HG03439 (cell line): Measurements from ENCODE around the gene TH.
"Not testable (repeated sequence)": the region's sequence is repeated elsewhere in the genome, so short reads cannot be mapped to it uniquely, and the experiment has no call there.

ENCODE experiments used
- ATAC-seq: cut with Tn5 transposase; IDR thresholded peaks from one replicate; pipeline ENCODE4 v1.9.1; 2021; ENCODE audit warnings: mild to moderate bottlenecking, moderate library complexity; ENCODE audit not compliant: unreplicated experiment

TH gene

GRCh38 chr11:2132246-2132645 lies 39.4 kb downstream of the TH start:
- no peak for ATAC-seq

- no peak for ATAC-seq
Measured at GRCh38 chr11:2131371-2132236, 40.0 kb downstream of the TH start.

DNA sequence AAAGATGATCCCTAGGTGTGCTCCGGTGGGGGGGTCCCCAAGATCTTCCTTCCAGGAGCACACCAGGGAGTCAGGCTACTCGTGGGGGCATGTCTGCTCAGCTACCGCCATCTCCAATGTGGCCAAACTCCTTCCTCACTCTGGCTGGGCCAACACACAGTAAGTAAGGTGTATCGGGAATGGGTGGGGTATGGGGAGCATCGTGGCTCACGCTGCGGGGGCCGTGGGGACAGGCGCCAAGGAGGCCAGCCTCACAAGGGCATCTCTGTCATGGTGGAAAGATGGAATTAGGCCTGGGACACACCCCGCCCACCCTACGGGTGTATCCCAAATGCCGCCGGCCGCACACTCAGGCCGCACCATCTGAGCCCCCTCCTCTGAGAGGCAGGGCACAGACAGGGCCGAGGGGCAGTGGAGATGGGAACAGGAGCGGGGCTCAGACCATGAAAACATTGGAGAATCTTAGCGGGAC lies 40.7 kb downstream of the TH start:
- ATAC-seq: no peak

DNA sequence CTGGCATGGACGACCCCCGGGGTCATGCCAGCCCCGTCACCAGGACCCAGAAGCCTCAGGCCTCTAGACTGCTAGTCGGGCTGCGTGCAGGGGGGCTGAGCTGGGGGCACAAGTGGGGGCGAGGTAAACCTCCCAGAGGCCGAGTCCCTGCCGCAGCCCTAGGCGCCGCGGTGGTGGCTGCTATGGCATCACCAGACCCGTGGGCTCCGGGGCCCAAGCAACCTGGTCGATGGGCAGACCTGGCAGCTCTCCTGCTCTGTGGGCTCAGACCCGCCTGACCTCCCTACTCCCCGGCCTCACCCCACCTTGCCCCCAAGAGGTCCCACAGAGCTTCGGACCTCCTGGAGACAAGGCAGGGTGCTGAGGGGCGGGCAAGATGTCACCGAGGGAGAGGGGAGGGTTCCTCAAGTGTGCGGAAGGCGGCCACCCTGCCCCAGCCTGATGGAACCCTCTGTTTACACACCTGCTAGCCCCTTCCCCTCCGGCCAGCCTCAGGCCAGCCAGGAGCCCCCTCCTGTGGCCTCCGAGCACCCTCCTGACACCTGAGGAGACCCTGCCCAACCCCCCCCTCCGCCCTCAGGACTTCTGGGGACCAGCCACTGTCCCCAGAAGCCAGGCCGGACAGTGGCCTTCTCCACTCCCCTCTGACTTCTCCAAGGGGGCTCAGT lies 41.8 kb downstream of the TH start:
- no peak for ATAC-seq

- ATAC-seq: no peak
Measured at GRCh38 chr11:2129308-2129698, 42.3 kb downstream of the TH start.

DNA sequence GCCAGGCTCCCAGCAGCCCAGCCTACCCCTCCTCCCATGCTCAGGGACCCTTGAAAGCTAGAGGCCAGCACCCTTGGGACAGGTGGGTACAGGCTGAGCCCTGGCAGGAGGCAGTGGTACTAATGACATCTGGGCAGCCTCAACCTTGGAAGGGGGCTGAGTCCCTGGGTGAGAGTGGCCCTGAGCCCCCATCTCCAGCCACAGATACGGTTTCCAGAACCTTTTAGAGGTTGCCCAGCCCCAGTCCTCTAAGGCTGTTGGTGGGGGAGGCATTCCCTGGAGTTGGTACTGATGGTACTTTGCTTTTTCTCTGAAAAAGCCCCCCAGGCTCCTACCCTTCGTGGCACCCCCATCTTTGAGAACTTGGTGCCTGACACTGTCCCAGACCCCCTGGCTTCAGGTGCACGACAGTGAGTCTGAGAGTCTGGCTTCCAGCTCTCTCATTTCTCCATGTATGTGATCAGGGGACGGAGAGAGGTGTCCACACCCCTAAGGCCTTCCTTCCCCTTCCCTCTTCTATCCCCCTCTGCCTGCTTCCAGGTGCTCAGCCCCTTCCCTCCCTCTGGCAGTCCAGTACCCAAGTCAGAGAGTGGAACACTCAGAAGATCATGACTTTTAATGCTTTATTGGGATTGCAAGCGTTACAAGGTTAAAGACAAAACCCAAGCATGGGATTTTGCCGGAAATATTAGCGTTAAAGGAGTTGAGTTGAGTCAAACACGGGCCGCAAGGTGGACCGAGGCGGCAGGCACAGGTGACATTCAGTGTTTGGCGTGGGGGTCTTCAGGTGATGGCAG lies 42.9 kb downstream of the TH start:
- no peak for ATAC-seq

DNA sequence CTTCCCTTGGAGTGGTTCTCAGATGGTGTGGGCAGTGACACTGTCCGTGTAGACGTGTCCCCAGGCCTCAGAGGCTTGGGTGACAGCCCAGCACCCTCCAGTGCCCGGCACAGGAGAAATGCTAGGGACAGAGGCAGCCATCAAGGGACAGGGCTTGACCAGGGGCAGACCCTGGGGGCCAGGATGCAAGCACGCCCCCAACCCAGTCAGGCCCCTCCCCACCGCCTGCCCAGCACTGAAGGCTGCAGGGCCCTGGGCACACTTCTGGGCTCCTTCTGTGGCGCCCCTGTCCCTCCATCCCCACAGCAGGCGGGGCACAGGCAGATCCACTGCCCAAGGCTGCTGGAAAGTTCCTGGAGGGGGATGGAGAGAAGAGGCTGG lies 43.5 kb downstream of the TH start:
- no peak for ATAC-seq

DNA sequence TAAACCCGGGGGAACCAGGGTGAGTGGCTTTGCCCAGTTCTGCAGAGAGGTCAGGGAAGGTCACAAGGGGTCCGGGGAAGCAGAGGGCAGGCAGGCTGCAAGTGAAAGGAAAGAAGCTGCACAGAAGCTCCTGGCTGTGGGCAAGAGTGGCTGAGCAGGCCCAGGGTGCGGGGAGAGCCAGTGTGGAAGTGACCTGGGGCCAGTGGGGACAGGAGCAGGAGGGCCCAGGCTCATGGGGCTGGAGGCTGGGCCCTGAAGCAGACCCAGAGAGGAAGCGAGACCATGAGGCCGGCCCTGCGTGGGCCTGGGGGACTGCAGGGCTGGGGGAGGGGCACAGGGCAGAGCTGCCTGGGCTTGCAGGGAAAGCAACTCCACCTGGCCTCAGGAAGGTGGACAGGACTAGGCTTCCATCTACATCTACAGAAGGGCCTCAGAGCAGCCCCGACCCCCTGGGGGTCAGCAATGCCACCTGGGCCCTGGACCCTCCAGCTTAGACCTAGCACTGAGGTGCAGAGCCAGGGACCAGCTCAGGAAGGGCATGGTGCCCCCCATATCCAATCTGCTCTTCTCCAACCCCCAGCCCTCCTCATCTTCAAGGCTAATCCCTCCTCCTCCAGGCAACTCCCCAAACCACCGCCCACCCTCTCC lies 44.0 kb downstream of the TH start:
- ATAC-seq: no peak

DNA sequence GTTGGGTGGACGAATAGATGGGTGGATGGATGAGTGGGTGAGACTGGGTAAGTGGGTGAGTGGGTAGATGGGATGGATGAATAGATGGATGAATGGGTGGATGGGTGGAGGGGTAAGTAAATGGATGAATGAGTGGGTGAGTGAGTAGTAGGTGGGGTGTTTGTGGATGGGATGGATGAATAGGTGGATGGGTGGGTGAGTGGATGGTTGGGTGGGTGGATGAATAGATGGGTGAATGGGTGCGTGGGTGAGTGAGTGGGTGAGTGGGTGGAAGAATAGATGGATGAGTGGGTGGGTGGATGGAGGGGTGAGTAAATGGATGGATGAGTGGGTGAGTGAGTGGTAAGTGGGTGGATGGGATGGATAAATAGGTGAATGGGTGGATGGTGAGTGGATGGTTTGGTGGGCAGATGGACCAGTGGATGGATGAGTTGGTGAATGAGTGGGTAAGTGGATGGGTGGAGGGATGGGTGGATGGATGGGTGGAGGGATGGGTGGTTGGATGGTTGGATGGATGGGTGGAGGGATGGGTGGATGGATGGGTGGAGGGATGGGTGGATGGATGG lies 45.0 kb downstream of the TH start:
- no peak for ATAC-seq

DNA sequence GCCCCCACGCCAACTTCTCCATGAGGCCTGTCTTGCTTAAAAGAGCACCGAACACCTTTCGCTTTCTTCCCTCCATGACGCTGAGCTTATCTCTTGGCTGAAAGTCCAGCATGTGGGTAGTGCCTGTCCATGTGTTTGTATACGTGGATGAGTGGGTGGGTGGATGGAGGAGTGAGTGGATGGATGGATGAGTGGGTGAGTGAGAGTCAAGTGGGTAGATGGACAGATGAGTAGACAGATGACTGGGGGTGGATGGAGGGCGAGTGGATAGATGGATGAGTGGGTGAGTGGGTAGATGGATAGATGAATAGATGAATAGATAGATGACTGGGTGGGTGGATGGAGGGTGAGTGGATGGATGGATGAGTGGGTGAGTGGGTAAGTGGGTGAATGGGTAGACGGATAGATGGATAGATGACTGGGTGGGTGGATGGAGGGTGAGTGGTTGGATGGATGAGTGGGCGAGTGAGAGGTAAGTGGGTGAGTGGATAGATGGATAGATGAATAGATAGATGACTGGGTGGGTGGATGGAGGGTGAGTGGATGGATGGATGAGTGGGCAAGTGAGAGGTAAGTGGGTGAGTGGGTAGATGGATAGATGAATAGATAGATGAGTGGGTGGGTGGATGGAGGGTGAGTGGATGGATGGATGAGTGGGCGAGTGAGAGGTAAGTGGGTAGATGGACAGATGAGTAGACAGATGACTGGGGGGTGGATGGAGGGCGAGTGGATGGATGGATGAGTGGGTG lies 46.7 kb downstream of the TH start:
- not testable (repeated sequence) for ATAC-seq

DNA sequence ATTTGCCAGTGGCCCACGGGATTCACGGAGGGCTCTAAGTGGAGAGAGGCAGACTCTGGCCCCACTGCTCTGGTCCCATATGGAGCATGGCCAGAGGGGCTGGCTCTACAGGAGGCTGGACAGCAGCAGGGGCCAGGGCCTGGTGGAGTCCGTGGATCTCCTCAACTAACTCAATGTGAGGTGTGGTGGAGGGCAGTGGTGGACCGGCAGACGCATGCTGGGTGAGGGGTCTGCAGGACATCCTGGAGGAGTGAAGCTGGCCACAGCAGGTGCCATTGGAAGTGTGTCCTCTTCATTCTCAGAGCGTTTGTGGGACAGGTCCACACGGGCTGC lies 48.0 kb downstream of the TH start:
- no peak for ATAC-seq

DNA sequence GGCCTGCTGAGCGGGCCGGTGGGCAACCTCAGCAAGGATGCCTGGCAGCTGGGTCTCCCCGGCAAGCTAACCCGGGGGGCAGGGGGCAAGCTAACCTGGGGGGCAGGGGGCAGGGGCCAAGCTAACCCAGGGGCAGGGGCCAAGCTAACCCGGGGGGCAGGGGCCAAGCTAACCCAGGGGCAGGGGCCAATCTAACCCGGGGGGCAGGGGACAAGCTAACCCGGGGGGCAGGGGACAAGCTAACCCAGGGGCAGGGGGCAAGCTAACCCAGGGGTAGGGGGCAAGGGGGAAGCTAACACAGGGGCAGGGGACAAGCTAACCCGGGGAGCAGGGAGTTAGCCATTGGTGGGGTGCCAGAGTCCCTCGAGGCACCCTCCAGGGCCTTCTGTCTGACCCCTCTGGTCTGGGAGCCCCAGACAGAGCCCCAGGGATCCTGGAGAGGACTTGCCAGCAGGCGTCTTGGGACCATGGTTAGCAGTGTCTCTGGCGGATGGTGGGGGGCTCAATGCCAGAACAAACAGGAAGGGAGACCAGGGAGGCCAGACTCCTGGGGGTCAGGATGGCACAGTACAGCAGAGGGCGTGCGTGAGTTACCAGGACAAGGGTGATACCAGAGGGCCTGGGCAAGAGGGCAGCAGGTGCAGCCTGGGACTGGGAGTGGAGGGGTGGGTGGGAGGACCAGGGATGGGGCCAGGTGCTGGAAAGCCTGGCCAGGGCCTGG lies 48.5 kb downstream of the TH start:
- ATAC-seq: no peak

- no peak for ATAC-seq
Measured at GRCh38 chr11:2122222-2122906, 49.3 kb downstream of the TH start.

DNA sequence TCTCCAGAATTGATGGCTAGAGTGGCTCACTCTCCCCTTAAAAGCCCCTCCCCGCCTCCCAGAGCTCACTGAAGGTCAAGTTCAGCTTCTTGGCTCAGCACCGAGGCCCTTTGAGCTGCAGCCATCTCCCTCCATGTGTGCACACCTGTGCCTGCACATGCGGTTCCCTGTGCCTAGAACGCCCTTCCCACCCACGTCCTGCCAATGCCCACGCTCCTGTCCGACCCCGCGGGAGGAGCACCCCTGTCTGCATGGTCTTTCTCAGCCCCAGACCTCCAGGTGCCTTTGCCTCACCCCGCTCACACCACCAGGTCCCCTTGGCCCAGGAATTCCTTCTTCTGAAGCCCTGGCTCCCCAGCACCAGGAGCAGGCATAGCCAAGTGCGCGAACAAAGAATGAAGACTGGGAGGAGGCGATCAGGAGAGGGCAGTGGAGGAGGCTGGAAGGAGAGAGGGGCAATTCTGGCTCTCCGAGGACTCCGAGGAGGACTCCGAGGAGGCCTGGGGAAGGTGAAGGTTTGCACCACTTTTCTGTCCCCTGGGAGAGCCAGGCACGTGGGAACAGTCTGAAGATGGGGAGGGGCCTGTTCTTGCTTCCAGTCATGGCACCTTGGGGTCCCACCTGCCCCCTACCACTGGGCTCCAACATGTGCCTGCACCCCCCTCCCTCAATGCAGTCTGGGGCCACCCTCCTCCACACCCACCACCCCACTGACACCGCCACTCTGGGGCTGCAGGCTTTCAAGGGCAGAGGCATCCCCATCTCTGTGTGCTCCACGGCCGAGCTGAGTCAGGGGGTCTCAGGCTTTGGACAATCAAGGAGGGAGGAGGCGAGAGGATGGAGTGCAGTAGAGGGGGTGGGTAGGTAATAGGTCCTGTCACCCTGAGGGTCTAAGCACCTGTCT lies 50.1 kb downstream of the TH start:
- ATAC-seq: no peak

- no peak for ATAC-seq
Measured at GRCh38 chr11:2120359-2121100, 51.1 kb downstream of the TH start.

GRCh38 chr11:2118677-2119076 lies 52.9 kb downstream of the TH start:
- ATAC-seq: no peak

DNA sequence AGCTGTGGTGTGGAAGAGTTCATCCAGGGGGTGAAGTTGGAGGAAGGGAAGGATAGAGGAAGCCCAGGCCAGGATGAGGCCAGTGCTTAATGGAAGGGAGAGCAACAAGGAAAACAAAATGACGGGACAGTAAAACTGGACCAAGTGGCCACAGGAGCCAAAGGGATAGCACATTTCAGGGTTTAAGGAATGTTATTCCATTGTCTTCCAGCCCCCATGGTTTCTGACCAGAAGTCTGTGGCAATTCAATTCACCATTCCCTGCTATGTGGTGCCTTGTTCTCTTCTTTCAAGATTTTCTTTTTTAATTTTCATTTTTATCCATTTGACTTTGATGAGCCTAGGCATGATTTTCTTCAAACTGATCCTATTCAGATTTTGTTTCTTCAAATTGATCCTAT lies 54.9 kb downstream of the TH start:
- no peak for ATAC-seq
